Lower leg skin (tissue), 3 donors: Measurements from ENCODE around the gene RNF157.

ENCODE experiments used
- CTCF ChIP-seq, 3 donors: fragments of 450-650 bp; IDR thresholded peaks; one replicate each; pipeline ENCODE4 v1.5.1; 2016; ENCODE audit warnings: antibody characterized with exemption in 3 of 3, mild to moderate bottlenecking in 3 of 3, moderate library complexity in 2 of 3
- POLR2A ChIP-seq, 2 donors: fragments of 450-650 bp; IDR thresholded peaks; one replicate each; pipeline ENCODE4 v1.6.1; 2016 to 2017; ENCODE audit warnings: antibody characterized with exemption in 2 of 2, mild to moderate bottlenecking in 1 of 2, moderate library complexity in 1 of 2

- TF ChIP-seq CTCF (IDR thresholded peaks at IDR 0.05) (no peak), POLR2A (IDR thresholded peaks at IDR 0.05) (no peak)
Measured at GRCh38 chr17:76196675-76197074, 43.6 kb downstream of the RNF157 start.
